GM21526 (cell line): ENCODE measurements around the gene DDAH1.
A peak's percentile ranks its signal among the peaks of the same experiment; 100 is the strongest.
"Not testable (repeated sequence)": the region's sequence is repeated elsewhere in the genome, so short reads cannot be mapped to it uniquely, and the experiment has no call there.

ENCODE experiments used
- ATAC-seq: cut with Tn5 transposase; IDR thresholded peaks from one replicate; pipeline ENCODE4 v1.9.1; 2021; ENCODE audit warnings: moderate library complexity; ENCODE audit not compliant: unreplicated experiment, low FRiP score

Gene DDAH1

DNA sequence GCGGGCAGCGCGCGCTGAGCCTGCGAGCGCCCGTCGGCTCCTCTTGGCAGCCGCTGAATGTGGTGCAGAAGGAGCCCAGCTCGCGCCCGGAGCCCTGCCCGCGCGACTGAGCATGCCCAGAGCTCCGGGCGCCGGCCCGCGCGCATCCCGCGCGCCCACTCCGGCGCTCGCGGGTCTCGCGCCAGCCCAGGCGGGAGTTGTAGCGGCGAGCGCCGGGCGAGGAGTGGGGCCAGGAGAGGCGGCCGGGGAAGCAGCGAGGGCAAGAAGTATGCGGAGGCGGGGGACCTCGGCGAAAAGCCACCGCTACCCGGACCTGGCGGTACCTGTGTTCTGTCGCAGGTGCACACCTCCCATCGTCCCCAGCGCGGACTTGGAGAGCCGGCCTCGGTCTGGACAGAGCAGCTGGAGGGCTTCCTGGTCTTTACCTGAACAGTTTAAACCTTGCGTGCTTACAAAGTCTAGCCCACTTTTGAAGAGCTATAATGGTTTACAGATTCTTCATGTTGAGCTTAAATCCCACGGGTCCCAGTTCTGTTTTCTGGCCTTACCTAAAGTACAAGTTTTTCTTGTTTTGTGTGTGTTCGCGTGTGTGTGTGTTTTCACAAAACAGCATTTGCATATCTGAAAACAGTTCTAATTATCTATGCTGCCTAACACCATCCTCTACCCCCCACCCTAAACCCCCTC is at the start of gene DDAH1:
Gene DDAH1 (minus strand): TSS at position 61 of the 687 bp plus-strand sequence. CDS start 114 bp downstream, outside the sequence.
- peak; percentile 51 for ATAC-seq

DNA sequence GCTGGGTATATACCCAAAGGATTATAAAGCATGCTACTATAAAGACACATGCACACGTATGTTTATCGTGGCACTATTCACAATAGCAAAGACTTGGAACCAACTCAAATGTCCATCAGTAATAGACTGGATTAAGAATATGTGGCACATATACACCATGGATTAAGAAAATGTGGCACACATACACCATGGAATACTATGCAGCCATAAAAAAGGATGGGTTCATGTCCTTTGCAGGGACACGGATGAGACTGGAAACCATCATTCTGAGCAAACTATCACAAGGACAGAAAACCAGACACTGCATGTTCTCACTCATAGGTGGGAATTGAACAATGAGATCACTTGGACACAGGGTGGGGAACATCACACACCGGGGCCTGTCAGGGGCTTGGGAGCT is 49.0 kb upstream of the DDAH1 start:
- ATAC-seq: not testable (repeated sequence)

GRCh38 chr1:85504417-85504816 is 39.5 kb upstream of the DDAH1 start:
- no peak for ATAC-seq

- ATAC-seq: no peak
Observed at GRCh38 chr1:85502625-85503083, 37.7 kb upstream of the DDAH1 start.

DNA sequence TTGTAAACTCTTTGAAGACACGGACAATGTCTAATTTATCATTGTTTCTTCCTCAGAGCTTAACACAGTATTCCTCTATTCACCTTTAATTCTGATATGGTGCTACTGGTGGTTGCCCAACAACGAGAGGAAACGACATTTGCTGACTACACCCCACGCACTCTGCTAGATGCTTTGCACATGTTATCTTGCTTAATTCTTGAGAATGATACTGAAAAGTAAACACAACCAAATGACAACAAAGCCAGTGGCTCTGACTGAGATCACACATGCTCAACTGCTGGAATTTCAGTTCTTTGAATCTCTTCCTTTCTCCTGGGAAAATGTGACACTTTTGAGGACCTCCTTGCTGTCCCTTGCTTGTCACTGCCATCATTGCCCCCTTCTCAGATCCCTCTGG is 37.2 kb upstream of the DDAH1 start:
- no peak for ATAC-seq

DNA sequence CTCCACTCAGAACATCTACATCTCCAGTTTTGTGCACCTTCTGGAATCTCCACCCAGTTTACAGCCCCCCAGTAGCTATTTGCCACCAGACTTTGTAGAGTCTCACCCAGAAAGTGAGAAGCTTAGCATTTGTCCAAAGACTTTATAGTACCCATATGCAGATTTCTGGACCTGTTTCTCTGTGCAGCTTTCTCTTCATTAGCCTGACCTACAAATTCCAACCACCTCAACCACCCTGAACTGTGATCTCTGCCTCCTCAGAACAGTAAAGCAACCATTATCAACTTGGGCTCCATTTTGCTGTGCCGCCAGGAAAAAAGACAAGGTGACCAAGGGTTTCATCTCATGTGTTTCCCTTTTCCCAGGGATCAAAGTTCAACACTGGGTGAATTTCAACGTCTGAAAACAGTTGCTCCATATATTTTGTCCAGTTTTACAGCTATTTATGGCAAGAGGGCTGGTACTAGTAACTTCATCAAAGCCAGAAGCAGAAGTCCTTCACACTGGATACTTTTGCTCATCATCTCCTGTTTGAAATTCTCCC is 36.5 kb upstream of the DDAH1 start:
- ATAC-seq: no peak

- no peak for ATAC-seq
Observed at GRCh38 chr1:85496941-85497582, 32.1 kb upstream of the DDAH1 start.

GRCh38 chr1:85495556-85495955 is 30.6 kb upstream of the DDAH1 start:
- no peak for ATAC-seq

DNA sequence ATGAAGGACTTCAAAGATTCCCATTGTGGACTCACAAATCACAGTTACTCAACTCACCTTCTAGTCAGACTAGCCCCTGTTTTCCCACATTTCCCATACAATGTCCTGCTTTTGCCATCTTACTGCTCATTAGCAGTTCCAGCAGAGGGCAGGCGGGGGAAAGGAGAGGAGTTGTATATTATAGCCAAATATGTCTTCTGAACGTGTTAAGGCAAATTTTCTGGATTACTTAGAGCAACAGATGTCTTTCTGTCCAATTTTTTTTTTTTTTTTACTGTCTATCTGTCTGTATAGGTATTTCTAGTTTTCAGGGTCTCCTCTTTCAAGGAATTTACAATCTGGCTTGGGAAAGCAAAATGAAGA is 29.9 kb upstream of the DDAH1 start:
- ATAC-seq: no peak

DNA sequence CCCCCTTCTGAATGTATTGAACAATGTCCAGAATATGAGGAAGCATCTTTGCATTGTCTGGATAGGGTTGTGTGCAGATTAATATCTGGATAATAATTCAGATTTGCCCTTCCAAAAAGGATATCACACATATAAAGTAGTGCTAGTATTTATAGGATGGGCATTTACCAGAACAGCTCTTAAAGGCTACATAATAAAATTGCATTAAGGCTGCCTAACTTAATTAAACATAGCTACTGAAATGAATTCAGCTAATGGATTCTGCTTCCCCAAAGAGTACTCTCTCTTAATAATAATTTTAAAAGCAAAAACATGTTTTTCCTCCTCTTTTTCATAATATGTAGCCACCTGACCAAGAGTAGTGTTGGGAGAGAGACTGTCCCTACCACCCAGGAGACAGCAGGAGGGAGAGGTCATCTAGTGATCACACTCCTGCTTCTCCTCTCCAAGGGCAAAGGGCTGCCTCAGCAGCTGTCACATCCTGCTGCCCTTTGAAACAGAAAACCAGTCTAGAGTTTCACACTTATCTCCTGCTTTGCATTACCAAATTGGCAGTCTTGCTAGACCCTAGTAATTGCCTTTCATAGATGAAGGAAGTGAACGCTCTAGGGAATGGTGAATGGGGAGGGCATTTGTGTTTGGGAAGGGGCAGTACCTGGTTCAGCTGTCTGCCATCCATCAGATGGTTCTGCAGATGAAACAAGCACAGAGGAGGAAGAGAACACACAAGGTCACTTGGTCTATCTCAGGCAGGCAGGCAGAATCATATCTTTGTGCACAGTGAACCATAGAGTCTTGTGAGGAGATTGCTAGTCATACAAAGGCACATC is 29.3 kb upstream of the DDAH1 start:
- ATAC-seq: no peak

- no peak for ATAC-seq
Observed at GRCh38 chr1:85490270-85490985, 25.5 kb upstream of the DDAH1 start.

DNA sequence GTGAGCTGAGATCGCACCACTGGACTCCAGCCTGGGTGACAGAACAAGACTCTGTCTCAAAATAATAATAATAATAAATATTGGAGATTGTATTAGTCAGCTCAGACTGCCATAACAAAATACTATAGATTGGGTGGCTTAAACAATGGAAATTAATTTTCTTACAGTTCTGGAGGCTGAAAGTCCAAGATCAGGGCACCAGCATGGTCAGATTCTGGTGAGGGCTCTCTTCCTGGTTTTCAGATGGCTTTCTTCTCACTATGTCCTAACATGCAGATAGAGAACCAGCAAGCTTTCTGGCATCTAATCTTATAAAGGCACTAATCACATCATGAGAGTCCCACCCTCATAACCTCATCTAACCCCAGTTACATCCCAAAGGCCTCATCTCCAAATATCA is 23.2 kb upstream of the DDAH1 start:
- no peak for ATAC-seq

DNA sequence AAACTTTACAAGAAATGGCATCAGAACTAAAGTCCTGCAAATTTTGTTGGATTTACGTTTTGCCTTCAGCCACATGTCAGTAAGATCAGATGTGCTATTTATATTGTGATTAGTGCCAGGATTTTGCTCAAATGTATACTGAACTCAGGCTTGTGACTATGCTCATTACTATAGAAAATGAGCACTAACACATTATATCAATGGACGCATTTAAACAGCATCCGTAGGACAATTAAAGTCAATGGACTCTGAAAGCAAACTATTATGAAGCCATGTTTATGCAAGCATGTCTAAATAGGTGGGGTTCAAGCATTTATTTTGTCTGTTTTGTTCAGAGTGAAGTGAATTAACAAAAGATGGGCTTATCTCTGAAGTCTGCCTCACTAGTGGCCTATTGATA is 20.6 kb upstream of the DDAH1 start:
- ATAC-seq: no peak

DNA sequence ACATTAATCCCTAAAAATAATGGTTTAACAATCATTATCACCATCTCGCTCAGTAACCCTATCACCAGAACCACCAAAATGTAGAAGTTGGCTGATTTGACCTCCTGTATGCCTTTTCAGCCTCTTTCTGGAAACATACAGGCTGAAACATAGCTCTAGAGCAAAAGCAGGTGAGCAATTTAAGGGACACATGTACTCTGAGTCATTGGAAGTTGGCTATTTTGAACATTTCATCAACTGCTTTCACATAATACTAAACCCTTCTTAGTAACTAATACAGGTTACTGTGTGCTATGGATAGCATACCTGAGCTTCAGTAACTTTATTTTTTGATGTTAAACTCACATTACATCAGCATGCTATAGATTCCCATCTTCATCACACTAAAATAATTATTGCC is 19.8 kb upstream of the DDAH1 start:
- ATAC-seq: no peak

DNA sequence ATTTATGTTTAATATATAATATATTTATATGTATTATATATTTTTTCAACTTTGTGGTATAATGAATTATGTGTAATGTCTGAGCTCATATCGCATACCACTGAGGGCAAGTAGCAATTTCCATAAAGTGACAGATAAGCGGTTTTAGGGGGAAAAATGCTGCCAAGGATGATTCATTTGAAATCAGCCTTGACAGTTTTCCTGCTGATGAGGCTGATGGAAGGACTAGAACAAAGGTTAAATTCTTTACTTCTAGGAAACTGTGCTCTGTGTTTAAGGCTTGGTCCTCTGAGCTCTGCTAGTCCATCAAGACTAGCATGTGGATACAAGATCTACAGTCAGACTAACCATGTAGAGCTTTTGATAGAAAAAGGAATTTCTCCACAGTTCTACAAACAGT is 19.3 kb upstream of the DDAH1 start:
- no peak for ATAC-seq

GRCh38 chr1:85481688-85482087 is 16.7 kb upstream of the DDAH1 start:
- ATAC-seq: no peak

DNA sequence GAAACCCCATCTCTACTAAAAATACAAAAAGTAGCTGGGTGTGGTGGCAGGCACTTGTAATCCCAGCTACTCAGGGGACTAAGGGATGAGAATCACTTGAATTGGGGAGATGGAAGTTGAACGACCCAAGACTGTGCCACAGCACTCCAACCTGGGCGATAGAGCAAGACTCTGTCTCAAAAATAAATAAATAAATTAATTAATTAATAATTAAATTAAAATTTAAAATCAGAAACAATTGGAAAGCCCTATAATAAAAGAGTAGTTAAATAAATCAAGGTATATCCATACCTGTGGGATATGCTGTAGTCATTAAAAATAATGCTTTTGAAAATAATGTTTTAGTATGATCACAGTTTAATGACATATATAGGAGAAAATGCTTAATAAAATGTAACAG is 15.6 kb upstream of the DDAH1 start:
- no peak for ATAC-seq

DNA sequence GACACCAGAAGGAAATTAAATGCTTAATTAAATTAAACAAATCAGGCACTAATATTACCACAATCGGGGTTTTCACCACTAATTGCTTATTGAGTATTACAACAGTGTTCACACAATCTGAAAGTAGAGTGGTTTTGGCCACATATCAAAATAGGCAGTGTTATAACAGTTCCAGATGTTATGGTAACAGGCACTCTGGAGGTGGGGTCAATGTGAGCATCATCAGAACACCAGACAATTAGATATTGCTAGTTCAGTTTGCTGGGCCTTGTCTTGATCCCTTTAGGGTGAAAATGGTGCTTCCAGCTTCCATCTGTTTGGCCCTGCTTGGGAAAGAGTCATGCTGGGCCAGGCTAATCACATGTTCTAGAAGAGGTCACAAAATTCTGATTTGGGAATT is 14.5 kb upstream of the DDAH1 start:
- no peak for ATAC-seq

GRCh38 chr1:85478366-85478765 is 13.4 kb upstream of the DDAH1 start:
- ATAC-seq: no peak

DNA sequence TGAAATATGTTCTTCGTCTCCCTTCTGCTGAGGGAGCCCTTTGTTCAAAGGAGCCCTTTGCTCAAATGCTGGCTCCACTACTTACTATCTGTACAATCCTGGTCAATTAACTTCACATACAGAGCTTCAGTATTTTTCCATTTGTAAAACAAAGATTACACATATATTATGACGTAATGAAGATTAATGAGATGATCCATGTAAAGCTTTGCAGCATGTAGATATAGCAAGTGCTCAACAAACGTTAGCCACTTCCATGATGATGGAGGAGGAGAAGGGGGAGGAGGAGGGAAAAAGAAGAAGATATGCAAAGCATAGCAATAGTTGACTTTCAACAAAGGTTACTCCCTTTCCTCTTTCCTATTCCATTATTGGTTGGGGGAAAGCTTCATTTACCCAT is 10.1 kb upstream of the DDAH1 start:
- no peak for ATAC-seq

DNA sequence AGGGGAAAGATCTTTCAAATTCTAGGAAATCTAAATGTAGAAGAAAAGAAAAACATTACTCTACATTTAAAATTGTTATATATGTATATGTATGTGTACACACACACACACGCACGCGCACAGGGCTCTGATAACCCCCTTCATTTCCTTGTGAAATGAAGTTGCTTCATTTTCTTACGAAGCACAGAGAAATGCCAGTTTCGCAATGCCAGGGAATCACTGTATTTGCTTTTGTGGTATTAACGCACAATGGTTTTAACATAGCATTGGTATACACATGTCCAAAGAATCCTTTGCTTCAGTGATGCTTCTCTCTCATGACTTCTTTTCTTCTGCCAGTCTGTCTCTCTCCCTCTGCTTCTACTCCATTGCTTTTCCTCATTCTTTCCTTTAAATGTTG is 8.4 kb upstream of the DDAH1 start:
- no peak for ATAC-seq
